ENCODE measurements around the gene NDFIP2. TPM values are rescaled to one million over a fixed set of nuclear protein-coding genes. Genes with fewer than 3 reads are reported as not detected.

Gene NDFIP2
- total RNA-seq (10 to 100 TPM; 13.1 to 14.2 TPM), polyA plus RNA-seq (10 to 100 TPM in 1 of 2 donors, 1 to 10 TPM in 1; 6.4 to 14.7 TPM)
- long read RNA-seq, donor 1, full-length matches to known transcripts = 21 of 29 reads
- long read RNA-seq, donor 1, partial matches to known transcripts = 1 of 29 reads
- long read RNA-seq, donor 1, other reads (novel, unspliced or antisense) = 7 of 29 reads
- long read RNA-seq, donor 2, full-length matches to known transcripts = 6 of 6 reads
- long read RNA-seq, donor 2, partial matches to known transcripts = 0 of 6 reads
- long read RNA-seq, donor 2, other reads (novel, unspliced or antisense) = 0 of 6 reads

DNA sequence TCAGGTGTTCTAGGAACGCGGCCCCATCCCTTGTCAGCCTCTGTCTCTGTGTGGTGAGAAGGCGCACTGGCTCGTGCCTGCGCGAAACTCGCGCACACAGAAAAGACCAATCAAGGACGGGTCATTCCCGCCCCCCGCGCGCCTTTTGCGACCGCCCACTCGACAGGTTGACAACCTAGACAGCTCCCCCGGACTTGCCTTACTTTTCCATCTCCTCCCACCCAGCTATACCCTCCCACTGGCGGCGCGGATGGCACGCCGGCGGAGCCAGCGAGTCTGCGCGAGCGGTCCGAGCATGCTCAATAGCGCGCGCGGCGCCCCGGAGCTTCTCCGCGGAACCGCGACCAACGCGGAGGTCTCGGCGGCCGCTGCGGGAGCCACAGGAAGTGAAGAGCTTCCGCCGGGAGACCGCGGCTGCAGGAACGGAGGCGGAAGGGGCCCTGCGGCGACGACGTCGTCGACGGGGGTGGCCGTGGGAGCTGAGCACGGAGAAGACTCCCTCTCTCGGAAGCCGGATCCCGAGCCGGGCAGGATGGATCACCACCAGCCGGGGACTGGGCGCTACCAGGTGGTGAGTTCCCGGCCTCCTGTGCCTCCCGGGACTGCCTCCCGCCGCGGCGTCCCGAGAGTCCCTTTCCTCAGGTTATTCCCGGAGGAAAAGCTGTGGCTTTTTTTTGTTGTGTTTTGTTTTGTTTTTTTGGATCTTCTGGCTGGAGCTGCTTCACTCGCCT lies at the start of gene NDFIP2:
TSS of gene NDFIP2 (plus strand) at position 202 of the 731 bp plus-strand sequence. CDS start at position 251, 49 bp downstream.
- Histone ChIP-seq H3K4me3 (ENCODE audit: low read length in 2 of 2) (peak within 1 kb of the TSS; percentile 70 to 81), H3K36me3 (ENCODE audit: control insufficient read depth in 1 of 2, insufficient read depth in 2 of 2, low read length in 1 of 2) (no peaks in the 10 kb centered on the region), H3K9me3 (ENCODE audit: control insufficient read depth, low read length) (no peaks in the 10 kb centered on the region), H3K27ac (ENCODE audit: low read depth in 1 of 2, low read length in 2 of 2) (peak within 1 kb of the TSS; percentile 11 to 18), H3K27me3 (ENCODE audit: control insufficient read depth in 1 of 2, insufficient read depth in 2 of 2, low read length in 1 of 2) (no peaks in the 10 kb centered on the region), H3K4me1 (ENCODE audit: control insufficient read depth in 1 of 2, insufficient read depth in 2 of 2, low read length in 2 of 2) (no peaks in the 10 kb centered on the region)
- peak; percentile 89 to 95 for DNase-seq
- intact Hi-C loops (cut with DNase I) = loop anchor here in 1 of 2 donors (5.0 kb wide), 1 partner anchor 74 kb away; the partner anchor contains the start of gene RBM26
- WGBS, 2 donors = 0% methylated on average over 49 to 74 of the region's 74 CpGs
- ATAC-seq (ENCODE audit: low FRiP score) = peak; percentile 96

DNA sequence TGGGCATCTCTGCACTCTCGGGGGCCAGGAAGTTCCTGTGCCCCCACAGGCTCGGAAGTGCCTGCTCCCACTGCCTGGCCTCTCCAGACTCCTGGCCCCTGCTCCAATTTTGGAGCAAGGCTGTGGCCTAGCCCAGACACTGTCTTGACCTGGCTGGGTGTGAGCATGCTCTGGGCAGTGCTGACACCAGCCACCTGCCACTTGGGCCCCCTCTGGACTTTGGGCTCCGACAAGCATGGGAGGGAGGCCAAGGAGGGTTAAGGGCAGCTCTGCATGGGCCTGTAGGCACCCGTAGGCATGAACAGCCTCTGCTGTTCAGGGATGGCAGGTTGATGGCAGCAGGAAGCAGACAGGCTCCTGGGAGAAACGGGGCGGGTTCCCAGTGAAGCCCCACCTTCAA lies 48.9 kb upstream of the NDFIP2 start:
- no peak overlapping the region for H3K4me3 ChIP-seq (ENCODE audit: low read length in 2 of 2)
- DNase-seq (no peak), ATAC-seq (ENCODE audit: low FRiP score) (no peak)
- intact Hi-C loops (cut with DNase I) = loop anchor here in 1 of 2 donors (5.0 kb wide), 1 partner anchor 45 kb away; no protein-coding TSS in a partner anchor
- no peaks in the 10 kb centered on the region for H3K36me3 ChIP-seq (ENCODE audit: control insufficient read depth in 1 of 2, insufficient read depth in 2 of 2, low read length in 1 of 2)
- no peaks in the 10 kb centered on the region for H3K4me1 ChIP-seq (ENCODE audit: control insufficient read depth in 1 of 2, insufficient read depth in 2 of 2, low read length in 2 of 2)
- no peak overlapping the region for H3K27ac ChIP-seq (ENCODE audit: low read depth in 1 of 2, low read length in 2 of 2)
- H3K27me3 ChIP-seq (ENCODE audit: control insufficient read depth in 1 of 2, insufficient read depth in 2 of 2, low read length in 1 of 2) = no peaks in the 10 kb centered on the region
- WGBS, 2 donors = 93% methylated on average over 5 to 6 of the region's 6 CpGs
- no peaks in the 10 kb centered on the region for H3K9me3 ChIP-seq (ENCODE audit: control insufficient read depth, low read length)

DNA sequence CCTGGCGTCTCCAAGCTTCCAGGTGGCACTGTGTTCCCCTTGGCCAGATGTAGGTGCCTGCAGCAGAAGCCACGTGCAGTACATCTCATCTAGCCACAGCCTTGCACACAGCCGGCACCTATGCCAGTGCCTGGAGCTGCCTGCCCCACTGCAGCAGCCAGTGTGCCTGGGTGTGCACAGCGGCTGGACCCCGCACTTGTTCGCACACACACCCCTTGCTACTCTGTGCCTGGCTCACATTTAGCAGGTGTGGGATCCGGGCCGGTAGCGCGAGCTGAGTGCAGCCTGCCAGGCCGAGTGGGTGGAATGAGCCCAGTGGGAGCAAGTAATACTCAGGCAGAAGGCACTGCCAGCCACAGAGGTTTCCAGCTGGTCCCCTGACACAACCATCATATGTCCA lies 48.0 kb upstream of the NDFIP2 start:
- Histone ChIP-seq H3K4me3 (ENCODE audit: low read length in 2 of 2) (no peak overlapping the region), H3K27me3 (ENCODE audit: control insufficient read depth in 1 of 2, insufficient read depth in 2 of 2, low read length in 1 of 2) (no peaks in the 10 kb centered on the region), H3K9me3 (ENCODE audit: control insufficient read depth, low read length) (no peaks in the 10 kb centered on the region), H3K4me1 (ENCODE audit: control insufficient read depth in 1 of 2, insufficient read depth in 2 of 2, low read length in 2 of 2) (no peaks in the 10 kb centered on the region), H3K27ac (ENCODE audit: low read depth in 1 of 2, low read length in 2 of 2) (no peak overlapping the region), H3K36me3 (ENCODE audit: control insufficient read depth in 1 of 2, insufficient read depth in 2 of 2, low read length in 1 of 2) (no peaks in the 10 kb centered on the region)
- intact Hi-C loops (cut with DNase I) = loop anchor here in 1 of 2 donors (5.0 kb wide), 1 partner anchor 44 kb away; no protein-coding TSS in a partner anchor
- DNase-seq (no peak), ATAC-seq (ENCODE audit: low FRiP score) (no peak)
- 92 to 94% methylated on average over 10 to 11 of the region's 11 CpGs for WGBS, 2 donors

DNA sequence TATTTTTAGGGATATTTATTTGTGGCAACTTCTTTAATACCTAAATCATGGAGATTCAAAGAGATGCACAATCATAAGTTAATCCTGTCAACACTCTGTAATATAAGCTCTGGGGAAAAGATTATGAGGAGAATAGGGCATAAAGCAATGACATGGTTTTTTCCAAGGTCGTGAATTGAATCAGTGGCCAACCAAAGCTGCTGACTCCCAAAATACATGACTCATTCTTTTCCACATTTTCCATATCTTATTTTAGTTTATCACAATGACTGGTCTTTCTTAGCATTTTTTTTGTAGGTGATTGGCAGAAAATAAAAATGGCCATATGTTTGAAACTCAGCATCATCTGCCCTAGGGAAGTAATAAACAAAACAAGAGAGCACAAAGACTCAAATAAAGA lies 46.4 kb upstream of the NDFIP2 start:
- Histone ChIP-seq H3K4me1 (ENCODE audit: control insufficient read depth in 1 of 2, insufficient read depth in 2 of 2, low read length in 2 of 2) (no peaks in the 10 kb centered on the region), H3K27me3 (ENCODE audit: control insufficient read depth in 1 of 2, insufficient read depth in 2 of 2, low read length in 1 of 2) (no peaks in the 10 kb centered on the region), H3K36me3 (ENCODE audit: control insufficient read depth in 1 of 2, insufficient read depth in 2 of 2, low read length in 1 of 2) (no peaks in the 10 kb centered on the region), H3K9me3 (ENCODE audit: control insufficient read depth, low read length) (no peaks in the 10 kb centered on the region), H3K4me3 (ENCODE audit: low read length in 2 of 2) (no peak overlapping the region), H3K27ac (ENCODE audit: low read depth in 1 of 2, low read length in 2 of 2) (no peak overlapping the region)
- ATAC-seq (ENCODE audit: low FRiP score) (no peak), DNase-seq (no peak)
- 0 to 10% methylated on average over 1 of the region's 1 CpG for WGBS, 2 donors
- intact Hi-C loops (cut with DNase I) = loop anchor here in 1 of 2 donors (5.0 kb wide), 1 partner anchor 43 kb away; no protein-coding TSS in a partner anchor

GRCh38 chr13:79435561-79435990 lies 45.4 kb upstream of the NDFIP2 start:
- WGBS, 2 donors = 33 to 40% methylated on average over 1 of the region's 1 CpG
- ATAC-seq (ENCODE audit: low FRiP score) (no peak), DNase-seq (no peak)
- no peaks in the 10 kb centered on the region for H3K27me3 ChIP-seq (ENCODE audit: control insufficient read depth in 1 of 2, insufficient read depth in 2 of 2, low read length in 1 of 2)
- H3K27ac ChIP-seq (ENCODE audit: low read depth in 1 of 2, low read length in 2 of 2) = no peak overlapping the region
- no peaks in the 10 kb centered on the region for H3K4me1 ChIP-seq (ENCODE audit: control insufficient read depth in 1 of 2, insufficient read depth in 2 of 2, low read length in 2 of 2)
- no peaks in the 10 kb centered on the region for H3K36me3 ChIP-seq (ENCODE audit: control insufficient read depth in 1 of 2, insufficient read depth in 2 of 2, low read length in 1 of 2)
- intact Hi-C loops (cut with DNase I) = no loop called here
- H3K9me3 ChIP-seq (ENCODE audit: control insufficient read depth, low read length) = no peaks in the 10 kb centered on the region
- H3K4me3 ChIP-seq (ENCODE audit: low read length in 2 of 2) = no peak overlapping the region

DNA sequence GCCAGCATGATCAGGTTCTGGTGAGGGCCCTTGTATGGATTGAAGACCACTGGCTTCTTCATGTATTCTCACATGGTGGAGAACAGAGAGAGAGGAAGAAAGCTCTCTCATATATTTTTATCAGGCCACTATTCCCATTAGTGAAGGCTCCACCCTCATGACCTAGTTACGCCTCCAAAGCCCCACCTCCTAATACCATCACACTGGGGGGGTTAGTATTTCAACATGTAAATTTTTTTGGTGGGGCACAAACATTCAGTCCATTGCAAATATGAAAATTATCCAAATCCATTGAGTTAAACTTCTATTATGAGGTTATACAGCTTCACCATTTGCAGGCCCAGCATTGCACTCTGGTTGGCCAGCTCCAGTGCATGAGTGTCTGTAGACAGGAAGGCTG lies 41.7 kb upstream of the NDFIP2 start:
- Histone ChIP-seq H3K9me3 (ENCODE audit: control insufficient read depth, low read length) (no peaks in the 10 kb centered on the region), H3K4me3 (ENCODE audit: low read length in 2 of 2) (no peak overlapping the region), H3K27me3 (ENCODE audit: control insufficient read depth in 1 of 2, insufficient read depth in 2 of 2, low read length in 1 of 2) (no peaks in the 10 kb centered on the region), H3K4me1 (ENCODE audit: control insufficient read depth in 1 of 2, insufficient read depth in 2 of 2, low read length in 2 of 2) (no peaks in the 10 kb centered on the region), H3K27ac (ENCODE audit: low read depth in 1 of 2, low read length in 2 of 2) (no peak overlapping the region), H3K36me3 (ENCODE audit: control insufficient read depth in 1 of 2, insufficient read depth in 2 of 2, low read length in 1 of 2) (no peaks in the 10 kb centered on the region)
- 94 to 96% methylated on average over 1 of the region's 1 CpG for WGBS, 2 donors
- intact Hi-C loops (cut with DNase I) = no loop called here
- ATAC-seq (ENCODE audit: low FRiP score) = no peak
- no peak for DNase-seq

- Histone ChIP-seq H3K4me3 (ENCODE audit: low read length in 2 of 2) (no peak overlapping the region), H3K27me3 (ENCODE audit: control insufficient read depth in 1 of 2, insufficient read depth in 2 of 2, low read length in 1 of 2) (no peaks in the 10 kb centered on the region), H3K36me3 (ENCODE audit: control insufficient read depth in 1 of 2, insufficient read depth in 2 of 2, low read length in 1 of 2) (no peaks in the 10 kb centered on the region), H3K4me1 (ENCODE audit: control insufficient read depth in 1 of 2, insufficient read depth in 2 of 2, low read length in 2 of 2) (no peaks in the 10 kb centered on the region), H3K27ac (ENCODE audit: low read depth in 1 of 2, low read length in 2 of 2) (no peak overlapping the region), H3K9me3 (ENCODE audit: control insufficient read depth, low read length) (no peaks in the 10 kb centered on the region)
- DNase-seq = no peak
- 83 to 87% methylated on average over 5 of the region's 5 CpGs for WGBS, 2 donors
- no peak for ATAC-seq (ENCODE audit: low FRiP score)
- intact Hi-C loops (cut with DNase I) = no loop called here
Observed at GRCh38 chr13:79440958-79441528, 39.9 kb upstream of the NDFIP2 start.

GRCh38 chr13:79442221-79442620 lies 38.7 kb upstream of the NDFIP2 start:
- WGBS, 2 donors = 40 to 52% methylated on average over 1 of the region's 1 CpG
- Histone ChIP-seq H3K4me3 (ENCODE audit: low read length in 2 of 2) (no peak overlapping the region), H3K4me1 (ENCODE audit: control insufficient read depth in 1 of 2, insufficient read depth in 2 of 2, low read length in 2 of 2) (no peaks in the 10 kb centered on the region), H3K27ac (ENCODE audit: low read depth in 1 of 2, low read length in 2 of 2) (no peak overlapping the region), H3K27me3 (ENCODE audit: control insufficient read depth in 1 of 2, insufficient read depth in 2 of 2, low read length in 1 of 2) (no peaks in the 10 kb centered on the region), H3K9me3 (ENCODE audit: control insufficient read depth, low read length) (no peaks in the 10 kb centered on the region), H3K36me3 (ENCODE audit: control insufficient read depth in 1 of 2, insufficient read depth in 2 of 2, low read length in 1 of 2) (no peaks in the 10 kb centered on the region)
- intact Hi-C loops (cut with DNase I) = no loop called here
- DNase-seq (no peak), ATAC-seq (ENCODE audit: low FRiP score) (no peak)

All from aorta (tissue), 5 donors.